GM19468 (cell line): ENCODE data around the gene CALHM2.
"Not testable (repeated sequence)": the region's sequence is repeated elsewhere in the genome, so short reads cannot be mapped to it uniquely, and the experiment has no call there.

Source experiments
- ATAC-seq: cut with Tn5 transposase; IDR thresholded peaks from one replicate; pipeline ENCODE4 v1.9.1; 2021; ENCODE audit warnings: mild to moderate bottlenecking, moderate library complexity, moderate number of reproducible peaks; ENCODE audit not compliant: unreplicated experiment; ENCODE audit errors: extremely low read depth

Gene CALHM2

DNA sequence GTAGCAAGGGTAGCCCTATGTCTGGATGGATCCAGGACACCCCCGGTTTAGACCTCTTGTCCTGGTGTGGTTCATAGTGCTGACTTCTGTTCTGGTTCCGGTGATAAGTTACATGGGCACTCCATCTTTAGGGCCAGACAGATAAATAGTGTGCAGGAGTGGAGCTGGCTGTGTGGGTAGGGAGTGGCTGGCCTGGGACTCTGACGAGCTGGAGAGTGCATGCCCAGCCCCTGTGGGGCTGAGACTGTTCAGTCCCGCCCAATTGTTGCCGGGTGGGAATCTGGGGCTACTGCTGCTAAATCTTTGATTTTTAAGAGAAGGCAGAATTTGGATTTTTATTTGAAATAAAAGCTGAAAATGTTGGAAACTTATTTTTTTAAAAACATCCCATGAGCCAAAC is 28.4 kb downstream of the CALHM2 start:
- ATAC-seq, result no peak

DNA sequence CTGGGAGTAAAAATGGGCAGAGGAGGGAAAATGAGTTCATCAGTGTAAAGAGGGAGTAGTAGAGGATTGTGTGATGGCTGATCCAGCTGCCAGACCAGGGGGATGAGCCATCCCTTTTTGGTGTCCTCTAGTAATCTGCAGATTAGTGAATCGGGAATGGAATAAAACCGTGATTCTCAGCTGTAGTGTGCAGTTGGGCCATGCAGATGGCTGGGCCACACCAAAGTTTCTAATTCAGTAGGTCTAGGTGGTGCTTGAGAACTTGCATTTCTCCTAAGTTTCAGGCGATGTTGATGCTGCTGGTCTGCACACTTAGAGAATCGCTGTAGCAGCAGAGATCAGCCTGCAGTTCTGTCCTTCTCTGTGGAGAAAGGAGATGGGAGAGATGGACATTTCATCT is 33.1 kb downstream of the CALHM2 start:
- ATAC-seq, result no peak

DNA sequence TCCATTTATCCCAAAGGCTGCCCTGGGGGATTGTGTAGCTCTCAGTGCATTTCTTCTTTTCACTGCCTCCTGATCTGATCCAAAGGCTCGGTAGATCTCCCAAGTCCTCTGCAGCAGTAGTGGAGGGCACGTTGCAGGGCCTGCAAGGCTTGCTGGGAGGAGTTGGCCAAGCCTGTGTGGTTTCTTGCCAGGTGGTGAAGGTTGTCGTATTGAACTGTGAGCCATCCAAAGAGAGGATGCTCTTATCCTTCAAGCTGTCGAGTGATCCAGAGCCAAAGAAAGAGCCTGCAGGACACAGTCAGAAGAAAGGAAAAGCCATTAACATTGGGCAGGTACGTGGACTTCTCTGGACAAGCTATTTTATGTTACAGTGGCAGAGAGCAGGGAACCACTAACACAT is 34.6 kb downstream of the CALHM2 start:
- ATAC-seq, result no peak

DNA sequence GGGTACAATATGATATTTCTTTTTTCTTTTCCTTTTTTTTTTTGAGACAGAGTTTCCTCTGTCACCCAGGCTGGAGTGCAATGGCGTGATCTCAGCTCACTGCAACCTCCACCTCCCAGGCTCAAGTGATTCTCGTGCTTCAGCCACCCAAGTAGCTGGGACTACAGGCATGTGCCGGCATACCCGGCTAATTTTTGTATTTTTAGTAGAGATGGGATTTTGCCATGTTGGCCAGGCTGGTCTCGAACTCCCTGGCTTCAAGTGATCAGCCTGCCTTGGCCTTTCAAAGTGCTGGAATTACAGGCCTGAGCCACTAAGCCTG is 35.1 kb downstream of the CALHM2 start:
- ATAC-seq, result not testable (repeated sequence)

DNA sequence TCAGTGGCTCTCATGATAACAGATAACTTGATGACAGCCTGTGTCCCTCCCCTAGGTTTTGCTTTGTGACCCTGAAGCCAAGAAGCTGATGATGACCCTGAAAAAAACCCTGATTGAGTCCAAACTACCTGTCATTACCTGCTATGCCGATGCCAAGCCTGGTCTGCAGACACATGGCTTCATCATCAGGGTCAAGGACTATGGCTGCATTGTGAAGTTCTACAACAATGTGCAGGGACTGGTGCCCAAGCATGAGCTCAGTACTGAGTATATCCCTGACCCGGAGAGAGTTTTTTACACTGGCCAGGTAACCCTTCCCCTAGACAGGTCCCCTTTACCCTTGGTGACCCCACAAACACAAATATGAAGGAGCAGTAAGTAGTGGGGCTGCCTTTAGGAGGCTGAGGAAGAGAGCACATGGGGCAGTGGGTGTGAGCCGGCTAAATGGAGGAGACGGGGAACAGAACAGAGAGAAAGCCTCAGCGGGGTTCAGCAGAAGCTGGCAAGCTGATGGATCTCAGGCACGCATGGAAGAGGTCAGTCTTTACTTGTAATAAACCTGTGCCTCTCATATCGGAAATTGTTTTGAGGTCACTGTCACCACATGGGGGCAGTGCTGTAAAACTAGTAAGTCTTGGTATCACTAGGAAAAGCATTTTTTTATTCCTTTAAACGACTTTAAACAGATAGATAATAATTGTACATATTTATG is 35.6 kb downstream of the CALHM2 start:
- no peak for ATAC-seq

DNA sequence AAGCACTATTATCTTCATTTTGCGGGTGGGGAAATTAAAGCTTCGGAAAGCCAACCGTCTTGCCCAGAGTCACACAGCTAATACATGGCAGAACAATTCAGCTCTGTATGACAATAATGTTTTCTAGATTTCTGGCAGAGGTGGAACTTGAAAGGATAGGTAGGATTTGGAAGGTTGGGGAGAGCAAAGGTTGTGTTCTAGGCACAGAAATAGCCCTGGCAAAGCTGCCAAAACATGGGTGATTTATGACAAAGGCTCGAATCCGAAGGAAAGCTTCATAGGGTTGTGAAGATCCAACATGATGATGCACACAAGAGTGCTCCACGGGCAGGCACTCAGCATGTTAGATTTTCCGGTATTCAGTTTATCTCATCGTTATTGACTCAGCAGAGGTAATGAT is 36.6 kb downstream of the CALHM2 start:
- ATAC-seq, result no peak

DNA sequence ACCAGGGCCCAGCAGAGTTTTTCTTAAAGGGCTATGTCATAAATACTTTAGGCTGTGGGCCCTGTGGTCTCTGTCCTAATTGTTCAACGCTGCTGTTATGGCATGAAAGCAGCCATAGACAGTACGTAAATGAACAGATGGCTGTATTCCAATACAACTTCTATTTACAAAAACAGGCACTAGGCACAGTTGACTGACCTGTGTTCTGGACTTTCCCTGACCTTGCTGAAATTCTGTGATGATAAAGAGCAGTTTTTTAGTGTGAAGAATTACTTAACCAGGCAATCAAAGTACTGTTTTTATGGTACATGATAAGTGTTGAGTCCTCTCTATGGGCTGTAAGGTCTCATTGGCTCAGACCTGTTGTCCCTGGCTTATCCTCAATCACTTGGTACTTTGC is 38.6 kb downstream of the CALHM2 start:
- no peak for ATAC-seq

DNA sequence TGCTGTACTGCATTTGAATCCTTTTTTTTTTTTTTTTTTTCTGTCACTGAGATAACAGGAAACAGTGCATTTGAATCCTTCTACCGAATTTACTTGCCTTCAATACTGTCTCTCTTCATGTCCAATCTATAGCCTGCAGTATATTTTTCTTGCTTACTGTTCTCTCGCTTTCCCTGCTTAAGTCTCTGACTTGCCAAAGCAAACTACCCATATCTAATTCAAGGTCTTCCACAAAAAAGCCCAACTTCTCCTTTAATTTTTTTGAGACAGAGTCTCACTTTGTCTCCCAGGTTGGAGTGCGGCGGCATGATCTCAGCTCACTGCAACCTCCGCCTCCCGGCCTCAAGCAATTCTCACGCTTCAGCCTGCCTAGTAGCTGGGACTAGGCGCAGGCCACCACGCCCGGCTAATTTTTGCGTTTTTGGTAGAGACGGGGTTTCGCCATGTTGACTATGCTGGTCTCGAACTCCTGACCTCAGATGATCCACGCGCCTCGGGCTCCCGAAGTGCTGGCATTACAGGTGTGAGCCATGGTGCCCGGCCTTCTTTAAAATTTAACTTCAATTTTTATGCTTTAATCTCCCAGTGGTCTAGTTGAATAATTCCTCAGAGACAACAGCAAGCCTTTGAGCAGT is 54.9 kb downstream of the CALHM2 start:
- no peak for ATAC-seq

DNA sequence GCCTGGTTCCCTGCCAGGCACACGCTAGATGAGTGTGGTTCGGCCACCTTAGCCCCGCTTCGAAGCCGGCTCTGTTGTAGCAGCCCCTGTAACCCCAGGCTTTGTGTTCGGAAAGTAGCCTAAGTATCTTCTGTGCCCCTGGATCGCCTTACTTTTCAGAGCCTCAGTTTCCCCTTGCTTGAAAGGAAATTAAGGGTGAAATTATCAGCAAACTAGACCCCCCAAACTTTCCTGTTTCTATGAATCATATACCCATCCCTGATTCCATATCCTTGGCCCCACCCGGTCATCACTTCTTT is 55.4 kb downstream of the CALHM2 start:
- no peak for ATAC-seq
